Calu3 (cell line): ENCODE measurements around the gene LYG2. TPM values are rescaled to one million over a fixed set of nuclear protein-coding genes. Genes with fewer than 3 reads are reported as not detected.
"Not testable (repeated sequence)": the region's sequence is repeated elsewhere in the genome, so short reads cannot be mapped to it uniquely, and the experiment has no call there.

ENCODE experiments used
- BruUV-seq: library from RNA; stranded (reverse); fragments of 400-500 nt; replicated peaks from 2 replicates; lab custom pipeline; 2021; lab: Mats Ljungman, UMichigan
- CTCF ChIA-PET: fragments of 300-600 bp; sonication (Branson Sonifier 250); formaldehyde crosslinking; loops from one replicate; lab custom pipeline; 2022; ENCODE audit warnings: antibody characterized with exemption; lab: Charles Lee
- DNase-seq: peaks from one replicate; pipeline ENCODE4 v3.0.0; 2022
- H3K27ac Mint-ChIP-seq: one replicate; pipeline ENCODE4 v1.8.0; 2022; ENCODE audit warnings: mixed read lengths; ENCODE audit not compliant: unreplicated experiment
- H3K27me3 Mint-ChIP-seq: one replicate; pipeline ENCODE4 v1.8.0; 2022; ENCODE audit warnings: mixed read lengths; ENCODE audit not compliant: unreplicated experiment
- H3K36me3 Mint-ChIP-seq: one replicate; pipeline ENCODE4 v1.8.0; 2022; ENCODE audit warnings: mild to moderate bottlenecking, moderate library complexity, mixed read lengths; ENCODE audit not compliant: insufficient read depth, unreplicated experiment
- H3K4me1 Mint-ChIP-seq: one replicate; pipeline ENCODE4 v1.8.0; 2022; ENCODE audit warnings: mild to moderate bottlenecking, low read depth, mixed read lengths; ENCODE audit not compliant: unreplicated experiment
- H3K4me3 Mint-ChIP-seq: one replicate; pipeline ENCODE4 v1.8.0; 2022; ENCODE audit warnings: mild to moderate bottlenecking, low read depth, moderate library complexity, mixed read lengths; ENCODE audit not compliant: unreplicated experiment
- H3K9me3 Mint-ChIP-seq: one replicate; pipeline ENCODE4 v1.8.0; 2022; ENCODE audit warnings: low read depth, mixed read lengths; ENCODE audit not compliant: unreplicated experiment
- intact Hi-C: fragments of 100-400 bp; cut with micrococcal nuclease; formaldehyde crosslinking; loops from one replicate; pipeline ENCODE4 v1.10.0; 2022; ENCODE audit not compliant: unreplicated experiment
- total RNA-seq: library from RNA; stranded (reverse); gene quantifications from 2 replicates; pipeline ENCODE4 v1.2.3, GENCODE V29; 2022
- TF ChIP-seq, protein P1 (sequence below): fragments of 200-600 bp; IDR thresholded peaks from one replicate; pipeline ENCODE4 v1.8.0; 2022; ENCODE audit warnings: antibody characterized with exemption; ENCODE audit not compliant: unreplicated experiment

Gene LYG2
- total RNA-seq, 1 experiment from 2014 or later, result not detected

DNA sequence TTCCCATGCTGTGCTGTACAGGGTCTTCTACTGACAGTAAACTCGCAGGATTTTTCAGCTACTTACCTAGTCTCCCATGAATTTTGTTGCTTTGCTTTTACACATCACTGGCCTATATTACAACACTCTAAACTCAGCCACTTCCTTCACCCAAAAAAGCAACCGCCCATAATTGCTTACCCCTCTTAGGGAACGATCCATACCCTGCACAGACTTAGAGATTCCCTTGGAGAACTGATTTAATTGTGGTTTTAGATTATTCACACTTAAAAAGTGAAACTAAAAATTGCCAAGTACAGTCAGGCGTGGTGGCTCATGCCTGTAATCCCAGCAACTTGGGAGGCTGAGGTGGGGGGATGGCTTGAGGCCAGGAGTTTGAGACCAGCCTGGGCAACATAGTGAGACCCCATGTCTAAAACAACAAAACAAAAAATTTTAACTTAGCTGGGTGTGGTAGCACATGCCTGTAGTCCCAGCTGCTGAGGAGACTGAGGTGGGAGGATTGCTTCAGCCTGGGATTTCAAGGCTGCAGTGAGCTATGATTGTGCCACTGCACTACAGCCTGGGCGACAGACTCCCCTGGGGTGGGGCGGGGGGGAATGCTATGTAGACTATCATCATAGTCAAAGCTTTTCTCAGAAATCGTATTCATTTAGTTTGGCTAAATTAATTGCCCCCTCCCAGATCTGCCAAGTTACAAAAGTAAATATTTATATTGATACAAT is 55.2 kb downstream of the LYG2 start:
- CTCF ChIA-PET, result interaction anchor here (0.6 kb wide), 1 partner anchor 213 kb away, joined by 4 read pairs; no protein-coding TSS in a partner anchor
- Mint-ChIP-seq H3K9me3 (peaks cover 2% of the 10 kb centered on the region), H3K4me1 (no peaks in the 10 kb centered on the region), H3K4me3 (no peak overlapping the region), H3K27me3 (no peaks in the 10 kb centered on the region), H3K36me3 (peaks cover 6% of the 10 kb centered on the region), H3K27ac (peak overlapping the region; percentile 8)
- BruUV-seq, result no TSS peak
- no peak for DNase-seq
- TF ChIP-seq, protein P1, sequence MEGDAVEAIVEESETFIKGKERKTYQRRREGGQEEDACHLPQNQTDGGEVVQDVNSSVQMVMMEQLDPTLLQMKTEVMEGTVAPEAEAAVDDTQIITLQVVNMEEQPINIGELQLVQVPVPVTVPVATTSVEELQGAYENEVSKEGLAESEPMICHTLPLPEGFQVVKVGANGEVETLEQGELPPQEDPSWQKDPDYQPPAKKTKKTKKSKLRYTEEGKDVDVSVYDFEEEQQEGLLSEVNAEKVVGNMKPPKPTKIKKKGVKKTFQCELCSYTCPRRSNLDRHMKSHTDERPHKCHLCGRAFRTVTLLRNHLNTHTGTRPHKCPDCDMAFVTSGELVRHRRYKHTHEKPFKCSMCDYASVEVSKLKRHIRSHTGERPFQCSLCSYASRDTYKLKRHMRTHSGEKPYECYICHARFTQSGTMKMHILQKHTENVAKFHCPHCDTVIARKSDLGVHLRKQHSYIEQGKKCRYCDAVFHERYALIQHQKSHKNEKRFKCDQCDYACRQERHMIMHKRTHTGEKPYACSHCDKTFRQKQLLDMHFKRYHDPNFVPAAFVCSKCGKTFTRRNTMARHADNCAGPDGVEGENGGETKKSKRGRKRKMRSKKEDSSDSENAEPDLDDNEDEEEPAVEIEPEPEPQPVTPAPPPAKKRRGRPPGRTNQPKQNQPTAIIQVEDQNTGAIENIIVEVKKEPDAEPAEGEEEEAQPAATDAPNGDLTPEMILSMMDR, result no peak
- intact Hi-C loops, result no loop called here

DNA sequence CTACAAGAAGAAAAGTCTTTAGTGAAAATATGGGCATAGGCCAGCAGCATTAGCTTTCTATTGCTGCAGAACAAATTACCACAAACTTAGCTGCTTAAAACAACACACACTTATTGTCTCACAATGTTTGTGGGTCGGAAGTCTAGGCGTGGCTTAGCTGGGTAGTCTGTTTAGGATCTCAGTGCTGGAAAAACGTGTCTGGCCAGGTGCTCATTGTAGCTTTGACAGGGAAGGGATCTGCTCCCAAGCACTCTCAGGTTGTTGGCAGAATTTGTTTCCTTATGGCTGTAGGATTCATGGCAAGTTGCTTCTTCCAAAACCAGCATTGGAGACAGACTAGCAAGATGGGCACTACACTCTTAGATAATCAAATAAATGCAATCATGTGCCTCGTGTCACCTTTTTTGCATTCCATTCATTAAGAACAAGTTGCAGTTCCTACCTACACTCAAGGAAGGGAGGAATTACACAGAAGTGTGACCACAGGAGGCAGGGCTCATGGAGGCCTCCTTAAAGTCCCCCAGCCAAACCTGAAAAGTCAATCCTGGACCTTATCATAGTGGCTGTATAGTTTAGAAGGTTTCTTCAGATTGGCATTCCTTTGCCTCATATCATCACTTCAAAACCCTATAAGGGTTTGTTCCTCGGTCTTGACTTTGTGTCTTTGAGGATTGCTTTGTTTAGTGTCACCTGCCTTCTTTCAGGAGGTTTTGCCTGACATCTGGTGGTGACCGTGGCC is 57.2 kb downstream of the LYG2 start:
- Mint-ChIP-seq H3K27me3 (no peaks in the 10 kb centered on the region), H3K4me1 (no peaks in the 10 kb centered on the region), H3K4me3 (no peak overlapping the region), H3K9me3 (no peaks in the 10 kb centered on the region), H3K27ac (no peak overlapping the region), H3K36me3 (peaks cover 6% of the 10 kb centered on the region)
- peak; percentile 4 for DNase-seq
- CTCF ChIA-PET, result no interaction called here
- intact Hi-C loops, result no loop called here
- TF ChIP-seq, protein P1, result no peak
- BruUV-seq, result no TSS peak

- CTCF ChIA-PET, BruUV-seq, intact Hi-C loops: not testable (repeated sequence)
Measured at GRCh38 chr2:99192364-99192763, 63.1 kb downstream of the LYG2 start.

More at GRCh38 chr2:99192364-99192763, 63.1 kb downstream of the LYG2 start:
- H3K27me3 Mint-ChIP-seq, H3K4me1 Mint-ChIP-seq, H3K27ac Mint-ChIP-seq, DNase-seq, H3K4me3 Mint-ChIP-seq, H3K9me3 Mint-ChIP-seq: not testable (repeated sequence)
- peaks cover 15% of the 10 kb centered on the region for H3K36me3 Mint-ChIP-seq

Other genes with a start within 250 kb of the LYG2 start
- 6.9 and 7.7 TPM in 2 replicates for gene C2orf15, start 114.0 kb downstream of the LYG2 start, total RNA-seq
- 14.2 and 16.1 TPM in 2 replicates for gene TSGA10, start 100.7 kb downstream of the LYG2 start, total RNA-seq
- 10.4 and 14.1 TPM in 2 replicates for gene LIPT1, start 100.7 kb downstream of the LYG2 start, total RNA-seq
- 28.6 and 29.9 TPM in 2 replicates for gene MITD1, start 74.6 kb downstream of the LYG2 start, total RNA-seq
- gene MRPL30, start 74.5 kb downstream of the LYG2 start, total RNA-seq, result 38.8 and 39.0 TPM in 2 replicates
- 2.3 and 3.5 TPM in 2 replicates for gene LYG1, start 45.5 kb upstream of the LYG2 start, total RNA-seq
- 39.8 and 40.5 TPM in 2 replicates for gene TXNDC9, start 80.7 kb upstream of the LYG2 start, total RNA-seq
- 60.1 and 63.1 TPM in 2 replicates for gene EIF5B, start 81.7 kb upstream of the LYG2 start, total RNA-seq
- gene REV1, start 234.4 kb upstream of the LYG2 start, total RNA-seq, result 38.7 and 49.0 TPM in 2 replicates